HG03097 (cell line): ENCODE measurements around the gene TDP1.
"Not testable (repeated sequence)": the region's sequence is repeated elsewhere in the genome, so short reads cannot be mapped to it uniquely, and the experiment has no call there.

Experiments used
- ATAC-seq: cut with Tn5 transposase; IDR thresholded peaks from one replicate; pipeline ENCODE4 v1.9.1; 2021; ENCODE audit not compliant: unreplicated experiment, low FRiP score

TDP1 gene

DNA sequence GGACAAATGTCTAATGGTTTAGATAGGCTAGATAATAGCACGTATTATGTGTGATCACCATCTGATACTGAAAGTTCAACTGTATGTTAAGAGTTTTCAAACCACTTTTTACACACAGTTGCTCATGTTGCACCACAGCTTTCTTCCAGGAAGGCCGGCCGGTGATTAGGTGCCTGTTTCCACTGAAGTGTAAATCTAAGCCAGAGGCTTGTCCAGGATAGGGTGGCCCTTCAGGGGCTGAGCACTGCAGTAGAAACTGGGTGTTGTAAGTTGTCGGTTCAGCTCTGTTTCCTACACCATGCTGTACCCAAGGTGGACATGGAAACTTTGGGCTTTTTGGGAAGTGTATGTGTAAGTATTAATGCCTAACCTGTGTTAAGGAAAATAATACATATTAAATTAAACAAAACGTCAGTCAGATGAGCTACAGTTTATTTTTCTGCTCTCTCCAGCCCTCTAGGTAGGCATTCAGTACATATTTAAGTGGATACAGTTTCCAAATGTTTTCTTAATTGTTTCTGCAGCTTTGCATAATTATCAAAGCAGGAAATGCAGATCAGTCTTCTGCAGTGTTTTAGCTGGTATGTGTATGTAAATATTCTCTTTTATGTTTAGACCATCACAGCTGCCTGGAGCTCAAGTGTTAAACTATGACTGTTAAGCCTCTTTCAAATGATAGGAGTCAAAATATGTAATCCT, 30.9 kb downstream of the TDP1 start:
- no peak for ATAC-seq

DNA sequence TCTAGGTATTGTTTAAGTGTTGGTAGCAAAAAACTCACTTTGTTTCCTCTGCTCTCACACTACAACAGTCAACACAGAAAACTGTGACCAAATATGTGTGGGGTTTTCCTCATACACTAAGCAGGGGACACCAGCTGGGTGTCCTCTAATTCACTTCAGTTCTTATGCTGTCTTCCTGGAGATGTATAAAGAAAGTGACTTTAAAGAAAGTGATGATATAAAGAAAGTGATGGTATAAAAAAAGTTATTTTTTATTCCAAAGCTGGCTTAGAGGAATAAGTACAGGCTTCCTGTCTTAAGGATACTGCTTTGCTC, 31.4 kb downstream of the TDP1 start:
- ATAC-seq: no peak

DNA sequence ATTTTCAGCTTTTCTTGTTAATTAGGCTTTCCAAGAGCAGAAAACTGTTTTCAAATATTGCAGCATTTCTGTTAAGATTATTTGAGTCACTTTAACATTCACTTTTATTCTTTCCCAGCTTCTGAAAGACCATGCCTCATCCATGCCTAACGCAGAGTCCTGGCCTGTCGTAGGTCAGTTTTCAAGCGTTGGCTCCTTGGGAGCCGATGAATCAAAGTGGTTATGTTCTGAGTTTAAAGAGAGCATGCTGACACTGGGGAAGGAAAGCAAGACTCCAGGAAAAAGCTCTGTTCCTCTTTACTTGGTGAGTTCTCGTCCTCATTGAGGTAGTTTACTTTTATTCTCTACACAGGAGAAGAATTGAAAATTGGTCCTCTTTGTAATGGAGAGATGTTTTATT, 33.1 kb downstream of the TDP1 start:
- ATAC-seq: no peak

DNA sequence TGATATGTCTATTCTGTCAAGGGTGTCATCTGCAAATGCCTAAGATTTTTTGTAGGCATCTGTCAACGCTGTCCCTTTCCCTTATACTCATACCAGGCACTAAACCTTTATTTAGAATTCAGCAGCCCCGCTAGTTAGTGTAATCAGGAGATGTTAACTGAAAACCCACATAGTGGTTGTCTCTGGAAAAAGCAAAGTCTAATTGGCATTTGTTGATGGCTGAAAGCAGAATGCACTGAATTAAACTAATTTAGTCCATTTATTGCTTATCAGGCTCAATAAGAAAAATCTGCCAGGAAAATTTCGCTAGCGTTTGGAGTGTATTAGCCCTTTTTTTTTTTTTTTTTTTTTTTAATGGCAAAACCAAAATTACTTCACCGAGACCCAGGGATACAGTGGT, 34.5 kb downstream of the TDP1 start:
- ATAC-seq: no peak

DNA sequence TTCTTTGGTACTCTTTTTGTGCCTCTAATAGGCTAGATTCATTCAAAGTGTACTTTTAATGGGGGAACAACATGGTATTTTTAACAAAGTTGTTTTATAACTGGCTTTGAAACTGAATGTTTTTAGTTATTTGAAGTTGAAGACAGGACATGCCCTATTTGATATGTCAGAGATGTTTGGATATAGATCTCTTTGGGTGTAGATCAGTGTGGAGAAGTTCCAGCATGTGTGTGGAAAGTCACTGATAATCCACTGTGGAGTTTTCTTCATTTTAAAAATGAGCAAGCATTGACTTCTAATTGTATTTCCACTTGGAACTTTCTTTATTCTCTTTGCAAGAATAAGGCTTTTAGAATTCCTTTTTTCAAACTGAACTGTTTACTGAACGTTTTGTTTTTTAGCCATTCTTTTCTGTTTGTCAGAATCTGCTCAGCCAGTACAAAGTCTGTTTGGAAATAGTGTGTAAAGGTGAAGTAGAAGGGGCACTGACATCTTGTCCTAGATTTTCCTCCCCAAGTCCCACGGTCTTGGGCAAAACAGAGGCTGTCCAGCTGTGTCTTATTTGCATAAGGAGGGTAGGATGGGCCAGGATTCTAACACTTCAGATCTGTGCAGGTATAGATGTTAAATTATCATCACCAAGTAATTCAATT, 35.0 kb downstream of the TDP1 start:
- ATAC-seq: no peak

DNA sequence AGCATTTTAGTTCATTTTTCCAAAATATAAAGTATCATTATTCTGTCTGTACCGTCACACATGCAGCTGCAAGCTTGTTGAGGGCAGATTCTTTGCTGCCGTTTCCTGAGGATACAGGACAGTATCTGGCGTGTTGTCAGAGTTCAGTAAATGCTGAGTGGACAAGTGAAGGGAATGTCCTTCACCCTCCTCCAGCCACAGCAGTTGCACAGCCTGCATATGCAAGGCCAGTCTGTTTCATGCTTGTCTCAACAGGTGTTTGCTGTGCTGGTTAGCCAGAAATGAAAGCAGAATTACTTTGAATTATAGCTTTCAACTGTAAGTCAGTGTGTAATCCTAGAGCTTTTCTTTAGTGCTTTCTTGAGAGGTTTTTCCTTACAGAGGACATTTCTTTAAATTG, 36.5 kb downstream of the TDP1 start:
- no peak for ATAC-seq

DNA sequence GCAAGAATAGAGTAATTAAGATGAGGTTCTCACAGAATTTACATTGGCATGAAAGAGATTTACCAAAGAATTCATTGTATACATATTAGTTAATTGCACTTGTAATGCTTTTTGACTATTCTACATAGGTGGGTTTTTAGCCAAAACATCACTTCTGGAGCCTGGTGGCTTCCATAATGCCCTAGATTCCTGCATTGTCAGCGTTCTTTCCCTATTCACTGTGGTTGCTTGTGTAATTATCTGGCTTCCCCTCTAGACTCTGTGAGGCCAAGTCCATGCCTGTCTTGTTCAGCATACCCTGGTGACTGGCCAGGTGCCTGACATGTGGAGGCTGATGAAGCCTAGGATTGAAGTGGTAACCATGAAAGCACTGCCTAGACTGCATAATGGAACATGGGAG, 41.2 kb downstream of the TDP1 start:
- no peak for ATAC-seq

DNA sequence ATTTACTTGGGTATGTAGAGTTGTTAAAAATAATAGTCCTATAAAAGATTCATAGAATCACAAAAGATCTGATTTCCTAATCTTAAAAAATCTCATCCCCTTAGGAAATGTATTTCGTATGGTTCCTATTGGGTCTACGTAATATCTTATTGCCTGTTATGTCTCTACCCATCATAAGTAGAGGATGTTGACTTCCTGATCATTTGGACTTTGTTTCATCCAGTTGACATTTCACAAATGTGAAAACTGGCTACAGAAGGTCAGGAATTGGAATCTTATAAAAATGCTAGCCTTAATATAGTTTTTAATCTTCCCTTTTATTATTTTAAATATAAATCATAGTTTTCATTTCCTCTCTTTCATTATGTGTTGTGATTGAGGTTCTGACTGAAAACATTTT, 45.2 kb downstream of the TDP1 start:
- no peak for ATAC-seq

DNA sequence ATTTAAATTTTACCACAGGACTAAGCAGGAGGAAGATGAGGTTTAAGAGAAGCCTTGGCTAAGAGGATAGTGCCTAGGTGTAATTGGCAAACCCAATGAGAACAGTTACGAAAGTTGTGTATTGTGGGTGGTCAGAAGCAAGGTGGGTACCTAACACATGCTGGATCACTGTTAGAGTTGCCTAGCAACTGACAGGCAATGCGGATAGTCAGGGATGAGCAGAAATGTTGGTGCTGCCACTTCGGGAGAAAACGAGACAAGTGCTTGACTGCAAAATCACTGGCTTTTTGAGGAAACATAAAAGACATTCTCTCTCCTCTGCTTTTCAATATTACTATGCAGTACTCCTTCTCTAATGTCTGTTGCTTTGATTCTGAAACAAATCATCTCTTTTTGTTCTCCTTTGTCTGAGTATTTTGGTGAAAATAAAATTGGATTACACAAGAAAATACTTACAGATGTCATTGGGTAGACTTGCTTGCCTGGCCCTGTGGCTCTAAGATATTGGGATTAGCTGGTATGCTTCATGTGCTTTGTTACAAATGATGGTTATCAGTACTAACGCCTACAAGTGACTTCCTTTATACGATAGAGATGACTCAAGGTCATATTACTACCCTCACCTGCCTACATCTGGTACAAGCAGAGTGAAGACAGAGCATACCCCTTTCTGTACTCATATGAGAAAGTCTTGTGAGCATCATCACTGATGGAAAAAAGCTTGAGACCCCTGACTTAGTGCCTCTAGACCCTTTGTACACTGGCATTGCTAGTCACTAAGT, 48.0 kb downstream of the TDP1 start:
- ATAC-seq: no peak

DNA sequence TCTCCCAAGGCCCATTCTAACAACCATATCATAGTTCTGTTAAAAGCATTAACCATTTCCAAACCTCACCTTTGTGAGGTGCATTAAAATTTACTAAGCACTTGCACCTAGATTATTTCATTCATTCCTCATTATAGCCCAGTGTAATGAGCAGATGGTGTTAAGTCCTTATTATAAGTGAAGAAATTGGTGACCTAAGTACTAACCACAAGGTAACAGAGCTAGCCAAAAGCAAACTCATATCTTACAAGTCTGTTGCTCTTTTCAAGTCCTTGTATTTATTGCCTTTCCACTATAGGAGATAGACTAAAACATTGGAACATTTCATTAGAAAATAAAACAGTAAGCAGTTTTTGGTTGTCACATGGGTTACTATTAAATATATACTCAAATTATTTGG, 49.7 kb downstream of the TDP1 start:
- ATAC-seq: no peak

DNA sequence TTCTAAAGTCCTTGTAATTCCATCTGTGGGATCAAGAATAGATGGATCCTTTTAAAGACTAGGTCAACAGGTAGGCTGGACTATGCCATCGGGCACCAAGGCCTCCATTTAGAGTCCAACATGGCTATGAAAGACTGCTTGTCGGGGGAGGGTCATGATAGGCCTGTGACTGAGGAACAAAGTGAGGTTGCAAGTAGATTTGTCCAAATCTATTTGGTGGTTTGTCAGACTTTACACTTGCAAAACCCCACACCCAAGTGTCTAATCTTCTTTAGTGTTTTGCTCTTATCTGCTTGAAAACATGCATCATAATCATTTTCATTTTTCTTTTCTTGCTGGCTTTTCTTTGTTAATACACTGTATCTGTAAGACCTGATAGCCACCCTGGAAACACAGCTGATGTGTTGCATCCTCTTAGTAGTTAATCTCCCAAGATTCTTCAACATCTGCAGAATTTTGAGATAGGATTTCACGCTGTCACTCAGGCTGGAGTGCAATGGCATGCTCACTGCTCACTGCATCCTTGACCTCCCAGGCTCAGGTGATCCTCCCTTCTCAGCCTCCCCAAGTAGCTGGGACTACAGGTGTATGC, 50.3 kb downstream of the TDP1 start:
- no peak for ATAC-seq

DNA sequence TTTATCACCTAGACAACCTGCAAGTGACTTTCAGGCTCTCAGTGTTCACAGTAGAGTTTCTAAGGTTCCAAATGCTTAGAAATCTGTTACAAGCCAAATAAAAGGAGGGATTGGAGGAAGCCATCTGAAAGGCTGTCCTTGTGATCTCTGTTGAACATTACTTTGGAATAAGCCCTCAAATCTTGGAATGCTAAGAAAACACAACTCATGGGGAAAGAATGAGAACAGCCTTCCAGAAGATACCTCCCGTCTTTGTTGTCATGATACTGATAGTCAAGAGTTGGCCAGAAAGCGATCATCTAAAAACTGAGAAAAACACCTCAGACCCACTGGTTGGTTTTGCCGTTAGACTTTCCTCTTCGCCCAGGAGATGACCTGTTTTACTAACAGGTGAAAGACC, 61.6 kb downstream of the TDP1 start:
- ATAC-seq: no peak

DNA sequence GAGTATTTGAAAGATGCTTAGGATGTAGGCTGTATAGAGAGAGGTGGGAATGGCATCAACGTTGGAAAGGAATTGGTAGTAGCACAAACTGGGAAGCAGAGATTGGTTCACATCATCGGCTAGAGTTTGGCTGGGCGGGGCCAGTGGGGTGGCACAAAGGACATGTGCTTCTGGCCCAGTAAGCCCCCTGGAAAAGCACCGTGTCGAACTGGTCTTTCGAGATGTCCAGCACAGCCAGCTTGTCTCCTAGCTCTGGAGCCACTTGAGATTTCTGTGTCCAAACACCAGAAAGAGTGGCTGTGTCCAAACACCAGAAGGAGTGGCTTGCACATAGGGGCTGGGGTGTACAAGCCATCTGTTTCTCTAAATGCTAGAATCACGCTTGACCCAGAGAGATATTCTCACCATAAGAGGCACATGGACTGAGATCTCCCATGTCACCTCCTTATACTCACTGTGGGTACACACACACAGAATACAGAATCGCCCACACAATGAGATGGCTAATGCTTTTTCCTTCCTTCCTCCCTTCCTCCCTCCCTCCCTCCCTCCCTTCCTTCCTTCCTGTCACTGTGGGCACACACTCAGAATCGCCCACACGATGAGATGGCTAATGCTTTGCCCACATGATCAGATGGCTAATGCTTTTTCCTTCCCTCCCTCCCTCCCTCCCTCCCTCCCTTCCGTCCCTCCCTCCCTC, 64.2 kb downstream of the TDP1 start:
- ATAC-seq: no peak

DNA sequence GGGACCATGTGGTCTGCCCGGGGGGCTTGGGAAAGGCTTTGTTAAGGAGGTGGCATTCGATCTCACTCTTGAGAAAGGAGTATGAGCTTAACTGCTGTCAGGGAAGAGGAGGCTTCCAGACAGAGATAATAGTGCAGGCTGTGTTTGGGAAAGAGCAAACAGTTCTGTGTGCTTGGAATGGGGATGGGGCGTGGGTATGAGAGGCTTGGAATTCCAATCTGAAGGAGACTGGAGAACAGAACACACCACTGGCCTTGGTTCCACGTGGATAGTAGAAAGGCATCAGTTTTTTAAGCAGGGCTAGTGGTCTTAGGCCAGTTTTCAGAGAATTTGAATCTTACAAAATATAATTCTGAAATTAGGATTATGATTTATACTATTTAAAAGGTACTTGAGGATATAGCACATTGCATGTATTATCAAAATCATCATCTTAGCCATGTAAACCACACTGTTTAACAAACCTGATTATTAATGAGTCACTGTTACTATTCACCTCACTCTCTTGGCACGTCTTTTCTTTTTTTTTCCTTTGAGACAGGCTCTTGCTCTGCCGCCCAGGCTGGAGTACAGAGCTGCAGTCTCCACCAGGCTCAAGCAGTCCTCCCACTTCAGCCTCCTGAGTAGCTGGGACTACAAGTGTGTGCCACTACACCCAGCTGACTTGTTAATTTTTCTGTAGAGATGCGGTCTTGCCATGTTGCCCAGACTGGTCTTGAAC, 67.6 kb downstream of the TDP1 start:
- no peak for ATAC-seq

DNA sequence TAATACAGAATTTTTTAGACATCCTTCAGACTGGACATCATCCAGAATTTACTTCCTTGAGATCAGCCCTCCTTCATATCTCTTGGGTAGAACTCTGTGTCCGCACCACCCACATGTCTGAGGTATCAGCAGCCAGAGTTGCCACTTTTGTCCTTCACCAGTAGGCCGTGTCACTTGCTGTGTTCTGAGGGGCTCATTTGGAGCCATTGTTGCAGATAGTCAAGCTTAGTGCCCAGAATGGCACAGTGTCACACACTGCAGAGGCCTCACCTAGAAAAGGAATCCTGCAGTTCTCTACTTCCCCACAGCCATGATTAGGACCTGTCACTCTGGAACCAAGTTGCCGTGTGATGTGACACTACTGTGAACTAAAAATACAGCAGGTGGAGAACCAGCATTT, 69.2 kb downstream of the TDP1 start:
- no peak for ATAC-seq

DNA sequence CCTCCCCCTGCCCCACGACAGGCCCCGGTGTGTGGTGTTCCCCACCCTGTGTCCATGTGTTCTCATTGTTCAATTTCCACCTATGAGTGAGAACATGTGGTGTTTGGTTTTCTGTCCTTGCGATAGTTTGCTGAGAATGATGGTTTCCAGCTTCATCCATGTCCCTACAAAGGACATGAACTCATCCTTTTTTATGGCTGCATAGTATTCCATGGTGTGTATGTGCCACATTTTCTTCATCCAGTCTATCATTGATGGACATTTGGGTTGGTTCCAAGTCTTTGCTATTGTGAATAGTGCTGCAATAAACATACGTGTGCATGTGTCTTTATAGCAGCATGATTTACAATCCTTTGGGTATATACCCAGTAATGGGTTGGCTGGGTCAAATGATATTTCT, 70.9 kb downstream of the TDP1 start:
- not testable (repeated sequence) for ATAC-seq

DNA sequence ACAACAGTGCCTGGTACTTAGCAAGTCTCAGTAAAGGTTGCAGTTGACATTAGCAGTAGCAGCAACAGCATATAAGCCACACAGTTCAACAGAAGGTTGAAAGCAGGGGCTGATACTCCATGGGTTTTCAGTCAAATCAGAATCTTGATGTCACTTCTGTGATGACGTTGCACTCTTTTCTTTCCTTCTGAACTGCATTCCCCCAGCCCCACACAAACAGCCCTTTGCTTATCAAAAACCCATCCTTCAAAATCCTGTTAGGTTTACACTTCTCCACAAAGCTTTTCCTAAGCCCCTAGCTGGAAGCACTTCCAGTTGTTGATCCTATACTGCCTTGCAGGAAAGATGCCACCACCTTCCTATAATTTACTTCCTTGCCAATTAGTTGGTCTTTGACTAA, 72.1 kb downstream of the TDP1 start:
- no peak for ATAC-seq

DNA sequence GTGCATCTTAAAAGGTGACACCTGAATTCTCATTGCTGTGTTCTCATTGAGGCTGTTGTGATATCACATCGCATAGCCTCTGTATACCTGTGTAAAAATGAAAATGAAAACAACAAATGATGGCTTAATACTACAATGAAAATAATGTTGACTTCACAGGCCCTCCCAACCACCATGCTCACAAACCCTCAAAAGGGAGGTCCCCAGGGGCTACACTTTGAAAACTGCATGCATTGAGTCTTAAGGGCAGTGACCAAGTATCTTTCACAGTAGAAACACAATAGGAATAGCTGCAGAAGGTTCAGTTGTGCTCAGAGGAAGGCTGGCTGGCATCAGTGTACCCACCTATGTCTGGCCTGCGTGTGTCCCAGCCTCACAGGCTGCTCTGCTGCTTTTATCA, 78.4 kb downstream of the TDP1 start:
- no peak for ATAC-seq

DNA sequence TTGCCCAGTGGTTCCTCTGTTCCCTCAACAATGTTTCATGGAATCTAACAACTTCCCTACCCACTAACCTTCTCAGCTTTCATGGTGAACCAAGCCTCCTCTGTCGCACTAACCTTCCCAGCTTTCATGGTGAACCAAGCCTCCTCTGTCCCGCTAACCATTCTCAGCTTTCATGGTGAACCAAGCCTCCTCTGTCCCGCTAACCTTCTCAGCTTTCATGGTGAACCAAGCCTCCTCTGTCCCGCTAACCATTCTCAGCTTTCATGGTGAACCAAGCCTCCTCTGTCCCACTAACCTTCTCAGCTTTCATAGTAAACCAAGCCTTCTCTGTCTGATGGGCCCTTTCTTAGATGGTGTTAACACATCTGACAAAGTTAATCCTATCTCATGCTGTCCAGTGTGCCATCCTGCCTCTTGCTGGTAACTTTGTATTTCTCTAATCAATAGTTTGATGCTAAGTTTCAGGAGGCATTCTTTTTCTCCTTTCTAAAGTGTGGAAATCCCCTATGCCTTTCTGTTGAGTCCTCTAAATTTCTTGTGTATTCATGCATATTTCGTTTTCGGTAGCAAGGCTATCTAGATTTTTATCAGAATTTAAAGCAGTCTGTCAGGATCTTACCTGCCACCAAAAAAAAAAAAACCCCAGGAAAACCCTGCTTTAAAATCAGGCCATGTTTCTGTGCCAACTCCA, 79.3 kb downstream of the TDP1 start:
- ATAC-seq: no peak
